Astrocyte (in vitro differentiated cells and primary cell): ENCODE measurements around the gene USP6NL.

Experiments used
- EZH2 ChIP-seq: IDR thresholded peaks from 2 replicates; pipeline ENCODE4 v1.6.1; 2012; ENCODE audit warnings: mild to moderate bottlenecking, low read length, inconsistent platforms; ENCODE audit not compliant: insufficient read depth
- TF ChIP-seq, protein P1 (sequence below): IDR thresholded peaks from 2 replicates; pipeline ENCODE4 v1.5.1; 2011; ENCODE audit warnings: low read depth, mild to moderate bottlenecking, inconsistent platforms, low read length, moderate library complexity; ENCODE audit not compliant: insufficient read depth

DNA sequence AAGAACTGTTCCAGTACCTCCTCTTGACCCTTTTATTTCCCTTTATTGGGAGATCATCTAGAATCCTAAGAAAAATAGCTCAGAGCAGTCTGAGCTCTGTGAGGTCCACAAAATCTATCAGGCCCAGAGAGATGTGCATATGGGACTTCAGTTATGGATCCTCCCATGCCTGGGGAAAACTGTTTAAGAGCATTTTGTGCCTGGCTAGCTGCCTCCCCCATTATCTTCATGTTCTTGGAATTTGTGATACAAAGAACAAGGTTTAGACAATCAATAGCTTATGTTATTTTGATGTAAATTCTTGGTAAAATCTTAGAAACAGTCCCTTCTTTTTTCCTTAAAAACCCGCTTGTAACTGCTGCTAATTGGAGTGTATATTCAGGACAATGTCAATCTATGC lies 75.2 kb downstream of the USP6NL start:
- no peak for TF ChIP-seq EZH2
- TF ChIP-seq, protein P1, sequence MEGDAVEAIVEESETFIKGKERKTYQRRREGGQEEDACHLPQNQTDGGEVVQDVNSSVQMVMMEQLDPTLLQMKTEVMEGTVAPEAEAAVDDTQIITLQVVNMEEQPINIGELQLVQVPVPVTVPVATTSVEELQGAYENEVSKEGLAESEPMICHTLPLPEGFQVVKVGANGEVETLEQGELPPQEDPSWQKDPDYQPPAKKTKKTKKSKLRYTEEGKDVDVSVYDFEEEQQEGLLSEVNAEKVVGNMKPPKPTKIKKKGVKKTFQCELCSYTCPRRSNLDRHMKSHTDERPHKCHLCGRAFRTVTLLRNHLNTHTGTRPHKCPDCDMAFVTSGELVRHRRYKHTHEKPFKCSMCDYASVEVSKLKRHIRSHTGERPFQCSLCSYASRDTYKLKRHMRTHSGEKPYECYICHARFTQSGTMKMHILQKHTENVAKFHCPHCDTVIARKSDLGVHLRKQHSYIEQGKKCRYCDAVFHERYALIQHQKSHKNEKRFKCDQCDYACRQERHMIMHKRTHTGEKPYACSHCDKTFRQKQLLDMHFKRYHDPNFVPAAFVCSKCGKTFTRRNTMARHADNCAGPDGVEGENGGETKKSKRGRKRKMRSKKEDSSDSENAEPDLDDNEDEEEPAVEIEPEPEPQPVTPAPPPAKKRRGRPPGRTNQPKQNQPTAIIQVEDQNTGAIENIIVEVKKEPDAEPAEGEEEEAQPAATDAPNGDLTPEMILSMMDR, result no peak
